ENCODE measurements around the gene VSNL1.
A peak's percentile ranks its signal among the peaks of the same experiment; 100 is the strongest.

VSNL1 gene

GRCh38 chr2:17533546-17533945, 7.0 kb upstream of the VSNL1 start:
- TF ChIP-seq, protein P1, sequence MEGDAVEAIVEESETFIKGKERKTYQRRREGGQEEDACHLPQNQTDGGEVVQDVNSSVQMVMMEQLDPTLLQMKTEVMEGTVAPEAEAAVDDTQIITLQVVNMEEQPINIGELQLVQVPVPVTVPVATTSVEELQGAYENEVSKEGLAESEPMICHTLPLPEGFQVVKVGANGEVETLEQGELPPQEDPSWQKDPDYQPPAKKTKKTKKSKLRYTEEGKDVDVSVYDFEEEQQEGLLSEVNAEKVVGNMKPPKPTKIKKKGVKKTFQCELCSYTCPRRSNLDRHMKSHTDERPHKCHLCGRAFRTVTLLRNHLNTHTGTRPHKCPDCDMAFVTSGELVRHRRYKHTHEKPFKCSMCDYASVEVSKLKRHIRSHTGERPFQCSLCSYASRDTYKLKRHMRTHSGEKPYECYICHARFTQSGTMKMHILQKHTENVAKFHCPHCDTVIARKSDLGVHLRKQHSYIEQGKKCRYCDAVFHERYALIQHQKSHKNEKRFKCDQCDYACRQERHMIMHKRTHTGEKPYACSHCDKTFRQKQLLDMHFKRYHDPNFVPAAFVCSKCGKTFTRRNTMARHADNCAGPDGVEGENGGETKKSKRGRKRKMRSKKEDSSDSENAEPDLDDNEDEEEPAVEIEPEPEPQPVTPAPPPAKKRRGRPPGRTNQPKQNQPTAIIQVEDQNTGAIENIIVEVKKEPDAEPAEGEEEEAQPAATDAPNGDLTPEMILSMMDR (IDR thresholded peaks at IDR 0.05; ENCODE audit: low read depth, low read length), result no peak
- H3K4me3 ChIP-seq (replicated peaks in 1 of 2; ENCODE audit: low read depth in 2 of 2, low read length in 2 of 2), result no peak overlapping the region
- no peak for DNase-seq (ENCODE audit: low read depth in 2 of 2)

GRCh38 chr2:17536416-17536815, 4.1 kb upstream of the VSNL1 start:
- no peak overlapping the region for H3K4me3 ChIP-seq (replicated peaks in 1 of 2; ENCODE audit: low read depth in 2 of 2, low read length in 2 of 2)
- DNase-seq (ENCODE audit: low read depth in 2 of 2), result no peak
- TF ChIP-seq, protein P1 (IDR thresholded peaks at IDR 0.05; ENCODE audit: low read depth, low read length), result no peak

GRCh38 chr2:17538022-17538843, 2.3 kb upstream of the VSNL1 start:
- peak; percentile 26 to 51 for DNase-seq (ENCODE audit: low read depth in 2 of 2)
- H3K4me3 ChIP-seq (replicated peaks in 1 of 2; ENCODE audit: low read depth in 2 of 2, low read length in 2 of 2), result peak overlapping the region; percentile 35 to 51
- TF ChIP-seq, protein P1 (IDR thresholded peaks at IDR 0.05; ENCODE audit: low read depth, low read length), result no peak

DNA sequence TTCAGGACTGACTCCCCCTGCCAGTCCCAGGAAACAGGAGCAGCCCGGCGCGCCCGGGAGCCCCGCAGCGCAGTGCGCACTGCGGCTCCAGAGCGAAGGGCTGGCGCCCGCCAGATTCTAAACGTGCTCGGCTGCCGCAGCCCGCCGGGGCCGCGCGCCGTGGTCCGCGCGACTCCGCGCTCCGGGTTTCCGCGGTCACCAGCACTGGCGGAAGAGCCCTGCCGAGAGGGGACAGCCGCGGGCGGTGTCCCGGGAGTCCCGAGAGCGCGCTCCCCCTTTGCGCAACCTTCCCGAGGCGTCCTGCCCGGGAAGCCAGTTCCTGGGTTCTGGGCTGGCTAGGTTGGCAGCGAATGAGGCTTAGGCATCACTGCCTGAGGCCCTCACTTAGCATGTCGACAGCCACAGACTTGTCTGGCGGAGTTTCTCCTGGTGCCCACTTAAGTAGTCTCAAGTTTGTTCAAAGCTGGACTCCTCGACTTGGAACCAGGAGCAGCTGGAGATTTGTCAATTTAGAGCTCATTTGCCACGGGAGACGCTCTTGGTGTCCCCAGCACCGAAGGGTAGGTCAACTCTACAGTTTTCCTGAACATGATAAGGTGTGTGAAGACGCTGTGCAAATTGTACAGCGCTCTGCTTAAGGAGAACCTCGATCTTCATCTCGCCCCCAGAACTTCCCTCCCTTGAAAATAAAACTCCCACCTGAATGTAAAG, 1.5 kb upstream of the VSNL1 start:
- TF ChIP-seq, protein P1 (IDR thresholded peaks at IDR 0.05; ENCODE audit: low read depth, low read length), result no peak
- peak; percentile 37 to 63 for DNase-seq (ENCODE audit: low read depth in 2 of 2)
- peak overlapping the region; percentile 35 to 51 for H3K4me3 ChIP-seq (replicated peaks in 1 of 2; ENCODE audit: low read depth in 2 of 2, low read length in 2 of 2)

GRCh38 chr2:17539611-17540092, 844 bp upstream of the VSNL1 start:
- peak in 1 of 2 donors; percentile 26 for DNase-seq (ENCODE audit: low read depth in 2 of 2)
- peak overlapping the region in 1 of 2 donors; percentile 54 for H3K4me3 ChIP-seq (replicated peaks in 1 of 2; ENCODE audit: low read depth in 2 of 2, low read length in 2 of 2)
- TF ChIP-seq, protein P1 (IDR thresholded peaks at IDR 0.05; ENCODE audit: low read depth, low read length), result no peak

DNA sequence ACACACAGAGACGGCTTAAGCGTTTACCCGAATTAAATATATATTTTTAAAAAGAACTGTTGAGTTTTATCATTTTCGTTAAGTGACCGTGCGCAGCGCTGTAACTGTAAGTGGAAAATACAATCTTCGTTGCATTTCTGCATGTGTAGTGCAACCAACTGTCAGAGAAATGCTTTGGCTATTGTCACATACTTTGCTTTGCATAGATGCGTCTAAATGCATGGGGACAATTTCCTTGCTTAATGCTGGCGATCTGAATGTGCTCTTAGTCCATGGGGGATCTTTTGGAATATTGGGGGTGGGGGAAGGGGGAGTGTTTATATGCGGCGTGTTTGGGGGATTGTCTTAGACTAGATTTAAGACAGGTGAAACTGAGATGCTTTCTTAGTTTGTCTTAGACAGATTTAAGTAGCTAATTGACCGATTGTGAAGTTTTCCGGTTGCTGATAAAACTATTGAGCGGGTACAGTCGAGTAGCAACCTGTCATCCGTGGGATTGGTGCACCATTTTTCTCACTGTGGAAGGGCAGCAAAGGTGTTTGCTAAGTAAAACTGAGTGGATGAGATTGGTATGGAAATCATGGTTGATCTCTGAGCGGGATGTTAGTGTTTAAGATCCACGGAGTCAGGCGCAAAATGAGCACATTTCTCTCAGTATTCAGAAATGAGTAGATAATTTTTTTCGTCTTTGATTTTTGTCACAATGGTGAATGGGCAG, 476 bp downstream of the VSNL1 start:
- peak overlapping the region; percentile 41 to 54 for H3K4me3 ChIP-seq (replicated peaks in 1 of 2; ENCODE audit: low read depth in 2 of 2, low read length in 2 of 2)
- TF ChIP-seq, protein P1 (IDR thresholded peaks at IDR 0.05; ENCODE audit: low read depth, low read length), result no peak
- no peak for DNase-seq (ENCODE audit: low read depth in 2 of 2)
